ENCODE measurements around the gene ITK.

DNA sequence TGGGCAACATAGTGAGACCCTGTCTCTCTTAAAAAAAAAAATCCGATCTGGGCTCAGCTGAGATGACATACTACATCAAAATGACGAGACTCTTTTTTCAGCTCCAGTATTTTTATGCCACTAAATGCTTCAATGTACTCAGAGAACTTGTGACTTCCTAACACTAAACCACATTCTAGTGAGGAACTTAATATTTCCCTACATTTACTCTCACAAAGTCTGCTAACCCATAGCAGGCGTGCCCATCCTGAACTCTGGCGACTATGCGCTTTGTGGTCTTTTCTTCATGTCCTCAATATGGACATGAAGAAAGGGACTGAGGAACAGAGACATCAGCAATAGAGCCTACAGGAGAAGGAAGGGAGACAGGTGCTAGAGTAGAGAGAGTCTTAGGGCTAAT lies 41.3 kb downstream of the ITK start:
- no peak for TF ChIP-seq EZH2 (IDR thresholded peaks at IDR 0.05; ENCODE audit: borderline replicate concordance, low read depth, low read length, severe bottlenecking)
- TF ChIP-seq, protein P1, sequence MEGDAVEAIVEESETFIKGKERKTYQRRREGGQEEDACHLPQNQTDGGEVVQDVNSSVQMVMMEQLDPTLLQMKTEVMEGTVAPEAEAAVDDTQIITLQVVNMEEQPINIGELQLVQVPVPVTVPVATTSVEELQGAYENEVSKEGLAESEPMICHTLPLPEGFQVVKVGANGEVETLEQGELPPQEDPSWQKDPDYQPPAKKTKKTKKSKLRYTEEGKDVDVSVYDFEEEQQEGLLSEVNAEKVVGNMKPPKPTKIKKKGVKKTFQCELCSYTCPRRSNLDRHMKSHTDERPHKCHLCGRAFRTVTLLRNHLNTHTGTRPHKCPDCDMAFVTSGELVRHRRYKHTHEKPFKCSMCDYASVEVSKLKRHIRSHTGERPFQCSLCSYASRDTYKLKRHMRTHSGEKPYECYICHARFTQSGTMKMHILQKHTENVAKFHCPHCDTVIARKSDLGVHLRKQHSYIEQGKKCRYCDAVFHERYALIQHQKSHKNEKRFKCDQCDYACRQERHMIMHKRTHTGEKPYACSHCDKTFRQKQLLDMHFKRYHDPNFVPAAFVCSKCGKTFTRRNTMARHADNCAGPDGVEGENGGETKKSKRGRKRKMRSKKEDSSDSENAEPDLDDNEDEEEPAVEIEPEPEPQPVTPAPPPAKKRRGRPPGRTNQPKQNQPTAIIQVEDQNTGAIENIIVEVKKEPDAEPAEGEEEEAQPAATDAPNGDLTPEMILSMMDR (IDR thresholded peaks at IDR 0.05; ENCODE audit: borderline replicate concordance, extremely low read depth, low read length, poor library complexity, severe bottlenecking): no peak

Data from DND-41 (cell line).